Loucy (cell line): ENCODE data around the gene TYR.
"Not testable (repeated sequence)": the region's sequence is repeated elsewhere in the genome, so short reads cannot be mapped to it uniquely, and the experiment has no call there.

ENCODE experiments used
- H2AFZ ChIP-seq: fragments of 200-600 bp; sonication (generic); 2 replicates; pipeline ENCODE4 v1.6.0; 2016; ENCODE audit warnings: antibody characterized with exemption, mild to moderate bottlenecking, low read length, moderate library complexity
- H3F3A ChIP-seq: fragments of 200-600 bp; 2 replicates; pipeline ENCODE4 v1.6.0; 2016; ENCODE audit warnings: antibody characterized with exemption, low read depth, mild to moderate bottlenecking
- H3K27me3 ChIP-seq: fragments of 200-600 bp; sonication (generic); 2 replicates; pipeline ENCODE4 v1.6.1; 2014; ENCODE audit warnings: low read length, mild to moderate bottlenecking; ENCODE audit not compliant: insufficient read depth, poor library complexity, severe bottlenecking
- H3K36me3 ChIP-seq: fragments of 200-600 bp; sonication (generic); 2 replicates; pipeline ENCODE4 v1.6.1; 2016; ENCODE audit warnings: low read length; ENCODE audit not compliant: insufficient read depth
- H3K4me1 ChIP-seq: fragments of 200-600 bp; sonication (generic); 2 replicates; pipeline ENCODE4 v1.5.1; 2014; ENCODE audit warnings: low read length, mild to moderate bottlenecking; ENCODE audit not compliant: insufficient read depth, poor library complexity, severe bottlenecking
- H3K4me2 ChIP-seq: fragments of 200-600 bp; sonication (generic); 2 replicates; pipeline ENCODE4 v1.6.0; 2014; ENCODE audit warnings: antibody characterized with exemption, low read length, low read depth, mild to moderate bottlenecking; ENCODE audit not compliant: poor library complexity, severe bottlenecking
- H3K4me3 ChIP-seq: fragments of 200-600 bp; sonication (generic); 2 replicates; pipeline ENCODE4 v1.5.1; 2014; ENCODE audit warnings: low read length, mild to moderate bottlenecking, mixed read lengths; ENCODE audit not compliant: poor library complexity, severe bottlenecking
- H3K79me2 ChIP-seq: fragments of 200-600 bp; sonication (generic); 2 replicates; pipeline ENCODE4 v1.6.1; 2014; ENCODE audit warnings: low read length; ENCODE audit not compliant: insufficient read depth
- H3K9ac ChIP-seq: fragments of 200-600 bp; sonication (generic); 2 replicates; pipeline ENCODE4 v1.6.0; 2014; ENCODE audit warnings: mild to moderate bottlenecking, low read depth, low read length, moderate library complexity; ENCODE audit not compliant: poor library complexity, severe bottlenecking
- H3K9me2 ChIP-seq: fragments of 200-600 bp; sonication (generic); replicated peaks from 2 replicates; pipeline ENCODE4 v1.6.1; 2016; ENCODE audit warnings: low read depth, low read length, mixed read lengths
- H3K9me3 ChIP-seq: fragments of 200-600 bp; sonication (generic); 2 replicates; pipeline ENCODE4 v1.6.1; 2014; ENCODE audit warnings: mild to moderate bottlenecking, antibody characterized with exemption, low read length, low read depth; ENCODE audit not compliant: insufficient read depth
- H4K20me1 ChIP-seq: fragments of 200-600 bp; sonication (generic); 2 replicates; pipeline ENCODE4 v1.6.0; 2014; ENCODE audit warnings: antibody characterized with exemption, low read length, mild to moderate bottlenecking; ENCODE audit not compliant: insufficient read depth, poor library complexity, severe bottlenecking

TYR gene

GRCh38 chr11:89338073-89338472, 160.4 kb downstream of the TYR start:
- not testable (repeated sequence) for H3K4me1 ChIP-seq, H3K79me2 ChIP-seq, H2AFZ ChIP-seq, H3K9me3 ChIP-seq, H3K27me3 ChIP-seq, H3K9ac ChIP-seq, H4K20me1 ChIP-seq, H3K9me2 ChIP-seq, H3K4me3 ChIP-seq, H3F3A ChIP-seq, H3K36me3 ChIP-seq, H3K4me2 ChIP-seq

GRCh38 chr11:89340450-89340849, 162.8 kb downstream of the TYR start:
- H3K79me2 ChIP-seq, H3K4me1 ChIP-seq, H2AFZ ChIP-seq, H3K4me2 ChIP-seq, H3K27me3 ChIP-seq, H4K20me1 ChIP-seq, H3K9me3 ChIP-seq, H3F3A ChIP-seq, H3K9me2 ChIP-seq, H3K4me3 ChIP-seq, H3K36me3 ChIP-seq, H3K9ac ChIP-seq: not testable (repeated sequence)

GRCh38 chr11:89342880-89343572, 165.4 kb downstream of the TYR start:
- not testable (repeated sequence) for H3F3A ChIP-seq, H3K4me3 ChIP-seq, H3K9ac ChIP-seq, H3K4me2 ChIP-seq, H3K79me2 ChIP-seq, H4K20me1 ChIP-seq, H2AFZ ChIP-seq, H3K4me1 ChIP-seq, H3K9me2 ChIP-seq, H3K9me3 ChIP-seq, H3K36me3 ChIP-seq, H3K27me3 ChIP-seq
